Measurements from ENCODE around the gene NACC1.

GRCh38 chr19:13095393-13095784, 22.7 kb upstream of the NACC1 start:
- TF ChIP-seq EZH2 (IDR thresholded peaks at IDR 0.05) = no peak
- TF ChIP-seq CTCF (IDR thresholded peaks at IDR 0.05) = no peak
- TF ChIP-seq EZH2phosphoT487 (IDR thresholded peaks at IDR 0.05) = no peak

Data from neural progenitor cell (in vitro differentiated cells).